Testis (tissue), 2 donors: ENCODE measurements around the gene BSND.

Source experiments
- POLR2A ChIP-seq: fragments of 450-650 bp; IDR thresholded peaks from one replicate; pipeline ENCODE4 v1.6.1; 2017; ENCODE audit warnings: antibody characterized with exemption, mild to moderate bottlenecking, moderate library complexity
- TF ChIP-seq, protein P1 (sequence below), 3 experiments: fragments of 450-650 bp in 2 of 3; fragments of 200-600 bp in 1 of 3; sonication (generic) in 1 of 3; IDR thresholded peaks; one replicate each; pipeline ENCODE4 v1.5.1; 2016 to 2019; ENCODE audit warnings: antibody characterized with exemption in 3 of 3, mild to moderate bottlenecking in 2 of 3, moderate library complexity in 1 of 3

DNA sequence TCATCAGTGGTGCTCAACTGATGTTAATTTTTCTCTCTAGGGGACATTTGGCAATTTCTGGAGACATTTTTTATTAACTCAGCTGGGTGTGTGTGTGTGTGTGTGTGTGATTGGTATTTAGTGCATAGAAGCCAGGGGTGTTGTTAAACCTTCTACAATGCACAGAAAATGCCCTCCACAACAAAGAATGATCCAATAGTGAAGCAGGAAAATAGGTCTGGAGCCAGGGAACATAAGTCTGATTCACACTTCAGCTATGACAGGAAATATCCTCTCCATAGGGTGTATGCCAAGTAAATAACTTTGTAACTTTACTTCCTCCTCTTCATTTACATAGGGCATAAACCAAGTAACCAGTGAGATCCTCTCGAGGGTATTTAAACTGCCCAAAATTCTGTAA is 43.4 kb upstream of the BSND start:
- TF ChIP-seq, protein P1, sequence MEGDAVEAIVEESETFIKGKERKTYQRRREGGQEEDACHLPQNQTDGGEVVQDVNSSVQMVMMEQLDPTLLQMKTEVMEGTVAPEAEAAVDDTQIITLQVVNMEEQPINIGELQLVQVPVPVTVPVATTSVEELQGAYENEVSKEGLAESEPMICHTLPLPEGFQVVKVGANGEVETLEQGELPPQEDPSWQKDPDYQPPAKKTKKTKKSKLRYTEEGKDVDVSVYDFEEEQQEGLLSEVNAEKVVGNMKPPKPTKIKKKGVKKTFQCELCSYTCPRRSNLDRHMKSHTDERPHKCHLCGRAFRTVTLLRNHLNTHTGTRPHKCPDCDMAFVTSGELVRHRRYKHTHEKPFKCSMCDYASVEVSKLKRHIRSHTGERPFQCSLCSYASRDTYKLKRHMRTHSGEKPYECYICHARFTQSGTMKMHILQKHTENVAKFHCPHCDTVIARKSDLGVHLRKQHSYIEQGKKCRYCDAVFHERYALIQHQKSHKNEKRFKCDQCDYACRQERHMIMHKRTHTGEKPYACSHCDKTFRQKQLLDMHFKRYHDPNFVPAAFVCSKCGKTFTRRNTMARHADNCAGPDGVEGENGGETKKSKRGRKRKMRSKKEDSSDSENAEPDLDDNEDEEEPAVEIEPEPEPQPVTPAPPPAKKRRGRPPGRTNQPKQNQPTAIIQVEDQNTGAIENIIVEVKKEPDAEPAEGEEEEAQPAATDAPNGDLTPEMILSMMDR (IDR thresholded peaks at IDR 0.05) = no peak
- TF ChIP-seq POLR2A = no peak
